SK-N-SH treated with all-trans-retinoic acid at 6 μM for 48 hours (cell line): ENCODE results near the gene PKP4.
A peak's percentile ranks its signal among the peaks of the same experiment; 100 is the strongest.

Experiments
- ARNTL ChIP-seq: fragments of 450-650 bp; formaldehyde crosslinking; IDR thresholded peaks from 2 replicates; pipeline ENCODE4 v1.5.0; 2020; ENCODE audit warnings: low read depth, mild to moderate bottlenecking, moderate library complexity, borderline replicate concordance
- CSRNP3 ChIP-seq: fragments of 250-450 bp; sonication (Bioruptor Pico); IDR thresholded peaks from 2 replicates; pipeline ENCODE4 v1.5.1; 2021; ENCODE audit warnings: mild to moderate bottlenecking, moderate library complexity
- PATZ1 ChIP-seq: fragments of 250-450 bp; sonication (Bioruptor Pico); IDR thresholded peaks from 2 replicates; pipeline ENCODE4 v1.8.0; 2020; ENCODE audit warnings: mild to moderate bottlenecking, moderate library complexity, borderline replicate concordance
- RARB ChIP-seq: fragments of 250-450 bp; sonication (Bioruptor Pico); IDR thresholded peaks from 2 replicates; pipeline ENCODE4 v1.8.0; 2021; ENCODE audit warnings: mild to moderate bottlenecking, moderate library complexity
- TSHZ2 ChIP-seq: fragments of 250-450 bp; sonication (Bioruptor Pico); IDR thresholded peaks from 2 replicates; pipeline ENCODE4 v1.5.0; 2020; ENCODE audit warnings: mild to moderate bottlenecking, moderate library complexity
- ZFP3 ChIP-seq: fragments of 250-450 bp; sonication (Bioruptor Pico); IDR thresholded peaks from 2 replicates; pipeline ENCODE4 v1.5.0; 2020; ENCODE audit warnings: mild to moderate bottlenecking, moderate library complexity
- ZFP30 ChIP-seq: fragments of 450-650 bp; formaldehyde crosslinking; IDR thresholded peaks from 2 replicates; pipeline ENCODE4 v1.5.0; 2022; ENCODE audit warnings: mild to moderate bottlenecking, moderate library complexity
- ZNF565 ChIP-seq: fragments of 450-650 bp; formaldehyde crosslinking; conservative IDR thresholded peaks from 2 replicates; pipeline ENCODE4 v1.5.0; 2020; ENCODE audit warnings: low read depth, mild to moderate bottlenecking, moderate library complexity

- TF ChIP-seq ZNF565 (CRISPR knock-in tag) (no peak), ZFP30 (no peak), PATZ1 (CRISPR knock-in tag) (no peak), CSRNP3 (CRISPR knock-in tag) (no peak), ZFP3 (CRISPR knock-in tag) (peak; percentile 38; the same call in 1 of the 2 replicates), TSHZ2 (no peak), ARNTL (CRISPR knock-in tag) (no peak), RARB (CRISPR knock-in tag) (no peak)
Observed at GRCh38 chr2:158502974-158503373, 46.2 kb downstream of the PKP4 start.
